IMR-90 (cell line): ENCODE data around the gene ZNF726. TPM values are rescaled to one million over a fixed set of nuclear protein-coding genes. Genes with fewer than 3 reads are reported as not detected.

Experiments
- ATAC-seq: fragments of 200-7000 bp; cut with Tn5 transposase; 2 replicates; pipeline ENCODE4 v1.9.1; 2020; ENCODE audit warnings: low read depth, mild to moderate bottlenecking, moderate library complexity
- BruUV-seq: library from RNA; stranded (reverse); fragments of 400-500 nt; replicated peaks from 2 replicates; lab custom pipeline; 2021; lab: Mats Ljungman, UMichigan
- CTCF ChIA-PET: fragments of 300-600 bp; formaldehyde crosslinking; extraction: SDS; loops from one replicate; lab custom pipeline; 2021; ENCODE audit warnings: antibody characterized with exemption; lab: Yijun Ruan, JAX
- POLR2A ChIA-PET: fragments of 300-600 bp; sonication (Branson Sonifier 250); formaldehyde crosslinking; loops from one replicate; lab custom pipeline; 2022; ENCODE audit warnings: antibody characterized with exemption; ENCODE audit not compliant: unreplicated experiment; lab: Charles Lee
- DNase-seq: peaks from one replicate; pipeline ENCODE4 v3.0.0; 2013
- H2AFZ ChIP-seq: replicated peaks from 2 replicates; pipeline ENCODE3; 2013; ENCODE audit warnings: low read length, mild to moderate bottlenecking; ENCODE audit not compliant: poor library complexity
- H2AK5ac ChIP-seq: 2 replicates; pipeline ENCODE4 v1.6.1; 2013; ENCODE audit warnings: low read depth, low read length, inconsistent platforms
- H2AK9ac ChIP-seq: replicated peaks from 2 replicates; pipeline ENCODE3; 2013; ENCODE audit warnings: mild to moderate bottlenecking, low read depth, low read length, moderate library complexity; ENCODE audit not compliant: poor library complexity
- H2BK120ac ChIP-seq: 2 replicates; pipeline ENCODE4 v1.6.1; 2013; ENCODE audit warnings: low read depth, low read length, inconsistent platforms
- H2BK15ac ChIP-seq: 3 replicates; pipeline ENCODE4 v1.6.1; 2013; ENCODE audit warnings: low read depth, low read length, inconsistent platforms
- H2BK20ac ChIP-seq: 2 replicates; pipeline ENCODE4 v1.6.1; 2013; ENCODE audit warnings: low read depth, mild to moderate bottlenecking, inconsistent platforms, low read length, moderate library complexity
- H2BK5ac ChIP-seq: 2 replicates; pipeline ENCODE4 v1.6.1; 2013; ENCODE audit warnings: mild to moderate bottlenecking, low read depth, low read length, inconsistent platforms; ENCODE audit not compliant: poor library complexity, severe bottlenecking
- H3K14ac ChIP-seq: replicated peaks from 2 replicates; pipeline ENCODE4 v1.6.1; 2013; ENCODE audit warnings: low read depth, low read length, inconsistent platforms
- H3K18ac ChIP-seq: 2 replicates; pipeline ENCODE4 v1.6.1; 2013; ENCODE audit warnings: low read depth, low read length, control low read depth
- H3K23ac ChIP-seq: 2 replicates; pipeline ENCODE4 v1.6.1; 2013; ENCODE audit warnings: low read depth, low read length, inconsistent platforms
- H3K27ac ChIP-seq: 2 replicates; pipeline ENCODE4 v1.5.1; 2013; ENCODE audit warnings: mild to moderate bottlenecking, control low read depth, low read length; ENCODE audit not compliant: insufficient read depth
- H3K27me3 ChIP-seq: 2 replicates; pipeline ENCODE4 v1.6.1; 2013; ENCODE audit warnings: low read length; ENCODE audit not compliant: control insufficient read depth, insufficient read depth
- H3K36me3 ChIP-seq: 2 replicates; pipeline ENCODE4 v1.6.1; 2013; ENCODE audit warnings: low read length, mixed read lengths; ENCODE audit not compliant: control insufficient read depth, insufficient read depth
- H3K4ac ChIP-seq: 2 replicates; pipeline ENCODE4 v1.6.1; 2013; ENCODE audit warnings: low read depth, low read length, inconsistent platforms
- H3K4me1 ChIP-seq: 2 replicates; pipeline ENCODE4 v1.6.1; 2013; ENCODE audit warnings: low read length, mixed read lengths; ENCODE audit not compliant: control insufficient read depth, insufficient read depth
- H3K4me2 ChIP-seq: 2 replicates; pipeline ENCODE4 v1.6.1; 2013; ENCODE audit warnings: low read depth, mild to moderate bottlenecking, control low read depth, low read length, moderate library complexity
- H3K4me3 ChIP-seq: 2 replicates; pipeline ENCODE4 v1.5.1; 2013; ENCODE audit warnings: low read depth, mild to moderate bottlenecking, control low read depth, low read length, moderate library complexity; ENCODE audit not compliant: insufficient read depth
- H3K56ac ChIP-seq: 2 replicates; pipeline ENCODE4 v1.6.1; 2013; ENCODE audit warnings: low read length, inconsistent platforms; ENCODE audit not compliant: insufficient read depth; ENCODE audit errors: extremely low read depth
- H3K79me1 ChIP-seq, 2 experiments: 2 replicates each; pipeline ENCODE4 v1.6.1; 2013; ENCODE audit warnings: low read length in 2 of 2, inconsistent platforms in 1 of 2, low read depth in 1 of 2
- H3K9ac ChIP-seq: 2 replicates; pipeline ENCODE4 v1.6.1; 2013; ENCODE audit warnings: low read depth, low read length, control low read depth
- H3K9me1 ChIP-seq: 2 replicates; pipeline ENCODE4 v1.6.1; 2013; ENCODE audit warnings: low read length, inconsistent platforms; ENCODE audit not compliant: insufficient read depth
- H3K9me3 ChIP-seq: 2 replicates; pipeline ENCODE4 v1.6.1; 2013; ENCODE audit warnings: low read length; ENCODE audit not compliant: control insufficient read depth, insufficient read depth
- H4K20me1 ChIP-seq: 2 replicates; pipeline ENCODE4 v1.6.1; 2013; ENCODE audit warnings: low read length, inconsistent platforms; ENCODE audit not compliant: insufficient read depth
- H4K5ac ChIP-seq: 2 replicates; pipeline ENCODE4 v1.6.1; 2013; ENCODE audit warnings: mild to moderate bottlenecking, low read depth, low read length, control low read depth
- H4K8ac ChIP-seq, 2 experiments: 2 replicates each; pipeline ENCODE4 v1.6.1; 2013; ENCODE audit warnings: low read depth in 2 of 2, low read length in 2 of 2, control low read depth in 1 of 2, inconsistent platforms in 1 of 2
- H4K91ac ChIP-seq: 2 replicates; pipeline ENCODE4 v1.6.1; 2013; ENCODE audit warnings: low read depth, low read length, inconsistent platforms; ENCODE audit not compliant: insufficient read depth
- FOS ChIP-seq: fragments of 150-350 bp; IDR thresholded peaks from 2 replicates; pipeline ENCODE4 v1.6.1; 2016; ENCODE audit warnings: low read depth, low read length
- MAZ ChIP-seq: IDR thresholded peaks from 2 replicates; pipeline ENCODE4 v1.6.1; 2012; ENCODE audit warnings: low read depth, mild to moderate bottlenecking, low read length, improper control_type of control experiment, moderate library complexity, borderline replicate concordance
- NFE2L2 ChIP-seq: fragments of 150-350 bp; IDR thresholded peaks from 2 replicates; pipeline ENCODE4 v1.6.1; 2016; ENCODE audit warnings: low read depth, mild to moderate bottlenecking, low read length
- RFX5 ChIP-seq: IDR thresholded peaks from 2 replicates; pipeline ENCODE4 v1.8.0; 2012; ENCODE audit warnings: low read depth, mild to moderate bottlenecking, low read length, moderate library complexity
- USF2 ChIP-seq: fragments of 150-350 bp; IDR thresholded peaks from 2 replicates; pipeline ENCODE4 v1.6.1; 2017; ENCODE audit warnings: mild to moderate bottlenecking, antibody characterized with exemption, low read length, low read depth
- WGBS, 2 experiments: methylation state at CpG; one replicate each; pipeline versions ENCODE4 v1.1.5 to v1.1.7; 2013; ENCODE audit warnings: missing lambda C conversion rate in 2 of 2; ENCODE audit not compliant: insufficient read length in 1 of 2; ENCODE audit errors: extremely low coverage in 2 of 2; 5-methylcytosine and 5-hydroxymethylcytosine counted together
- dilution Hi-C: fragments of 300-500 bp; cut with HindIII; formaldehyde crosslinking; loops from one replicate; pipeline ENCODE4 v1.14.3; 2018; ENCODE audit warnings: low sequenced_read_pairs; ENCODE audit not compliant: unreplicated experiment
- in situ Hi-C: fragments of 300-500 bp; cut with MboI; formaldehyde crosslinking; loops from 3 replicates; pipeline ENCODE4 v1.14.3; 2019; ENCODE audit warnings: low sequenced_read_pairs, inconsistent platforms, mixed read lengths
- intact Hi-C: fragments of 100-400 bp; cut with micrococcal nuclease; formaldehyde crosslinking; loops from 2 replicates; pipeline ENCODE4 v1.10.0; 2022
- polyA plus RNA-seq, 3 experiments: library from polyadenylated mRNA; depleted of rRNA; stranded (reverse); fragments of >200 nt; gene quantifications; 2 replicates each; pipeline ENCODE4 v1.2.3, GENCODE V29; 2012; ENCODE audit warnings: low replicate concordance in 1 of 3
- total RNA-seq: library from RNA; depleted of rRNA; stranded (reverse); fragments of >200 nt; gene quantifications from 2 replicates; pipeline ENCODE4 v1.2.3, GENCODE V29; 2012

Gene ZNF726
- total and polyA plus RNA-seq, 2 of the 4 experiments (the other 2 are of a cell fraction): 1.2 to 2.0 TPM

GRCh38 chr19:23867895-23868294, 46.8 kb upstream of the ZNF726 start:
- Histone ChIP-seq H2BK5ac (no peak overlapping the region), H3K79me1 (no peaks in the 10 kb centered on the region), H3K18ac (no peak overlapping the region), H2AK9ac (no peak overlapping the region), H3K4ac (no peak overlapping the region), H3K27ac (no peak overlapping the region), H3K9me1 (no peaks in the 10 kb centered on the region), H2BK15ac (no peak overlapping the region), H3K9me3 (peaks cover 10% of the 10 kb centered on the region), H3K9ac (no peak overlapping the region), H3K56ac (no peak overlapping the region), H3K27me3 (no peaks in the 10 kb centered on the region), H2BK20ac (no peak overlapping the region), H3K14ac (no peak overlapping the region), H4K8ac (no peak overlapping the region), H2AFZ (no peak overlapping the region), H4K5ac (no peak overlapping the region), H2AK5ac (no peak overlapping the region), H3K4me3 (no peak overlapping the region), H3K36me3 (no peaks in the 10 kb centered on the region), H3K23ac (no peak overlapping the region), H2BK120ac (no peak overlapping the region), H4K91ac (no peak overlapping the region), H3K4me2 (no peak overlapping the region), H3K4me1 (no peaks in the 10 kb centered on the region), H4K20me1 (no peaks in the 10 kb centered on the region)
- in situ Hi-C loops: no loop called here
- TF ChIP-seq NFE2L2 (no peak), RFX5 (no peak), FOS (no peak), USF2 (no peak), MAZ (no peak)
- ChIA-PET POLR2A (no interaction called here), CTCF (no interaction called here)
- BruUV-seq: no TSS peak
- dilution Hi-C loops: no loop called here
- WGBS, 2 experiments: no CpG with 5 or more reads among the region's 4 CpGs
- ATAC-seq (no peak), DNase-seq (no peak)
- intact Hi-C loops: no loop called here
